NCI-H128 (cell line): ENCODE measurements around the gene KCNK13.

Experiments
- DNase-seq: peaks from one replicate; lab custom pipeline; 2025; ENCODE audit not compliant: unreplicated experiment; lab: John Stamatoyannopoulos, UW

The KCNK13 gene

GRCh38 chr14:90126260-90126659, 64.5 kb downstream of the KCNK13 start:
- no peak for DNase-seq

- no peak for DNase-seq
These were observed 71.2 kb downstream of the KCNK13 start for GRCh38 chr14:90132821-90133570.

- DNase-seq = no peak
These were observed 75.1 kb downstream of the KCNK13 start for GRCh38 chr14:90136904-90137303.

- no peak for DNase-seq
These were observed 76.0 kb downstream of the KCNK13 start for GRCh38 chr14:90137807-90138206.

- DNase-seq = no peak
These were observed 77.4 kb downstream of the KCNK13 start for GRCh38 chr14:90139199-90139598.

- DNase-seq = no peak
These were observed 78.6 kb downstream of the KCNK13 start for GRCh38 chr14:90140298-90140955.

- no peak for DNase-seq
These were observed 79.1 kb downstream of the KCNK13 start for GRCh38 chr14:90140956-90141316.

GRCh38 chr14:90153429-90153828, 91.6 kb downstream of the KCNK13 start:
- no peak for DNase-seq

- no peak for DNase-seq
These were observed 92.3 kb downstream of the KCNK13 start for GRCh38 chr14:90154110-90154509.

GRCh38 chr14:90159146-90159545, 97.4 kb downstream of the KCNK13 start:
- DNase-seq = no peak

- no peak for DNase-seq
These were observed 97.9 kb downstream of the KCNK13 start for GRCh38 chr14:90159688-90160087.

- DNase-seq = no peak
These were observed 99.3 kb downstream of the KCNK13 start for GRCh38 chr14:90161129-90161528.

- DNase-seq = no peak
These were observed 106.8 kb downstream of the KCNK13 start for GRCh38 chr14:90168425-90169105.

GRCh38 chr14:90175631-90176030, 113.8 kb downstream of the KCNK13 start:
- DNase-seq = no peak

GRCh38 chr14:90177539-90178189, 115.9 kb downstream of the KCNK13 start:
- DNase-seq = no peak

- DNase-seq = no peak
These were observed 117.6 kb downstream of the KCNK13 start for GRCh38 chr14:90179357-90179756.

- no peak for DNase-seq
These were observed 118.3 kb downstream of the KCNK13 start for GRCh38 chr14:90179809-90180779.

- DNase-seq = no peak
These were observed 122.3 kb downstream of the KCNK13 start for GRCh38 chr14:90184094-90184493.

GRCh38 chr14:90184571-90185266, 122.9 kb downstream of the KCNK13 start:
- no peak for DNase-seq

- no peak for DNase-seq
These were observed 126.8 kb downstream of the KCNK13 start for GRCh38 chr14:90188588-90188987.
